Measurements from ENCODE around the gene ZNF738. TPM values are rescaled to one million over a fixed set of nuclear protein-coding genes. Genes with fewer than 3 reads are reported as not detected.

The ZNF738 gene
- total and polyA plus RNA-seq, 2 of the 13 experiments (the other 11 are each of a cell fraction or from before 2014, with no cell fraction given), result 2.7 to 5.3 TPM

GRCh38 chr19:21328885-21329605 lies 29.8 kb upstream of the ZNF738 start, which contains the start of gene ZNF708 (continued):
- TF ChIP-seq, protein P1, sequence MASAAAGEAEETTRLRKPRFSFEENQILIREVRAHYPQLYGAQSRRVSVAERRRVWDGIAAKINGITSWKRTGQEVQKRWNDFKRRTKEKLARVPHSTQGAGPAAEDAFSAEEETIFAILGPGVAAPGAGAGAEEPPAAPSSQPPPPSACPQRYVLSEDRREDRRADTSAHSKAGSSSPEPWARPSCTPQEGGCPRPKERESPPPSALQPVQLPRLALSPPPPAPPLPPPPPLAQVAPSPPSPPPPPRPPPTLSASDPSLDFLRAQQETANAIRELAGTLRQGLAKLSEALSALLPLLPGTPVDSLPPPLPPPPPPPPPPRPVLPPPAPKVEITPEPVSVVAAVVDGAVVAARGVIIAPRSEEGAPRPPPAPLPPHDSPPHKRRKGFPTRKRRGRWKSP (CRISPR knock-in tag; IDR thresholded peaks at IDR 0.05), result 0 out of 2 replicates have a peak, but pooled peaks have one; percentile 52
- no peak for TF ChIP-seq MED13 (CRISPR knock-in tag; IDR thresholded peaks at IDR 0.05)
- no peak for TF ChIP-seq ZNF776 (CRISPR knock-in tag; IDR thresholded peaks at IDR 0.05)
- no peak for TF ChIP-seq NFIC (IDR thresholded peaks at IDR 0.05; ENCODE audit: low read length)
- no peak for TF ChIP-seq ZNF44 (CRISPR knock-in tag; IDR thresholded peaks at IDR 0.05)
- peak; percentile 50; the same call in 1 of the 2 replicates for TF ChIP-seq ZNF160 (CRISPR knock-in tag; IDR thresholded peaks at IDR 0.05)
- TF ChIP-seq AHR (CRISPR knock-in tag; IDR thresholded peaks at IDR 0.05), result no peak
- TF ChIP-seq, protein P2, sequence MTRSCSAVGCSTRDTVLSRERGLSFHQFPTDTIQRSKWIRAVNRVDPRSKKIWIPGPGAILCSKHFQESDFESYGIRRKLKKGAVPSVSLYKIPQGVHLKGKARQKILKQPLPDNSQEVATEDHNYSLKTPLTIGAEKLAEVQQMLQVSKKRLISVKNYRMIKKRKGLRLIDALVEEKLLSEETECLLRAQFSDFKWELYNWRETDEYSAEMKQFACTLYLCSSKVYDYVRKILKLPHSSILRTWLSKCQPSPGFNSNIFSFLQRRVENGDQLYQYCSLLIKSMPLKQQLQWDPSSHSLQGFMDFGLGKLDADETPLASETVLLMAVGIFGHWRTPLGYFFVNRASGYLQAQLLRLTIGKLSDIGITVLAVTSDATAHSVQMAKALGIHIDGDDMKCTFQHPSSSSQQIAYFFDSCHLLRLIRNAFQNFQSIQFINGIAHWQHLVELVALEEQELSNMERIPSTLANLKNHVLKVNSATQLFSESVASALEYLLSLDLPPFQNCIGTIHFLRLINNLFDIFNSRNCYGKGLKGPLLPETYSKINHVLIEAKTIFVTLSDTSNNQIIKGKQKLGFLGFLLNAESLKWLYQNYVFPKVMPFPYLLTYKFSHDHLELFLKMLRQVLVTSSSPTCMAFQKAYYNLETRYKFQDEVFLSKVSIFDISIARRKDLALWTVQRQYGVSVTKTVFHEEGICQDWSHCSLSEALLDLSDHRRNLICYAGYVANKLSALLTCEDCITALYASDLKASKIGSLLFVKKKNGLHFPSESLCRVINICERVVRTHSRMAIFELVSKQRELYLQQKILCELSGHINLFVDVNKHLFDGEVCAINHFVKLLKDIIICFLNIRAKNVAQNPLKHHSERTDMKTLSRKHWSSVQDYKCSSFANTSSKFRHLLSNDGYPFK (CRISPR knock-in tag; IDR thresholded peaks at IDR 0.05; ENCODE audit: borderline replicate concordance), result peak; percentile 43
- TF ChIP-seq ZNF263 (CRISPR knock-in tag; IDR thresholded peaks at IDR 0.05), result peak; percentile 35; the same call in 1 of the 2 replicates
- TF ChIP-seq DMAP1 (CRISPR knock-in tag; IDR thresholded peaks at IDR 0.05), result peak; percentile 65; the same call in 1 of the 2 replicates
- peak; percentile 65; the same call in 1 of the 2 replicates for TF ChIP-seq ZNF275 (CRISPR knock-in tag; IDR thresholded peaks at IDR 0.05; ENCODE audit: borderline replicate concordance)
- TF ChIP-seq, protein P3, sequence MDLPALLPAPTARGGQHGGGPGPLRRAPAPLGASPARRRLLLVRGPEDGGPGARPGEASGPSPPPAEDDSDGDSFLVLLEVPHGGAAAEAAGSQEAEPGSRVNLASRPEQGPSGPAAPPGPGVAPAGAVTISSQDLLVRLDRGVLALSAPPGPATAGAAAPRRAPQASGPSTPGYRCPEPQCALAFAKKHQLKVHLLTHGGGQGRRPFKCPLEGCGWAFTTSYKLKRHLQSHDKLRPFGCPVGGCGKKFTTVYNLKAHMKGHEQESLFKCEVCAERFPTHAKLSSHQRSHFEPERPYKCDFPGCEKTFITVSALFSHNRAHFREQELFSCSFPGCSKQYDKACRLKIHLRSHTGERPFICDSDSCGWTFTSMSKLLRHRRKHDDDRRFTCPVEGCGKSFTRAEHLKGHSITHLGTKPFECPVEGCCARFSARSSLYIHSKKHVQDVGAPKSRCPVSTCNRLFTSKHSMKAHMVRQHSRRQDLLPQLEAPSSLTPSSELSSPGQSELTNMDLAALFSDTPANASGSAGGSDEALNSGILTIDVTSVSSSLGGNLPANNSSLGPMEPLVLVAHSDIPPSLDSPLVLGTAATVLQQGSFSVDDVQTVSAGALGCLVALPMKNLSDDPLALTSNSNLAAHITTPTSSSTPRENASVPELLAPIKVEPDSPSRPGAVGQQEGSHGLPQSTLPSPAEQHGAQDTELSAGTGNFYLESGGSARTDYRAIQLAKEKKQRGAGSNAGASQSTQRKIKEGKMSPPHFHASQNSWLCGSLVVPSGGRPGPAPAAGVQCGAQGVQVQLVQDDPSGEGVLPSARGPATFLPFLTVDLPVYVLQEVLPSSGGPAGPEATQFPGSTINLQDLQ (CRISPR knock-in tag; IDR thresholded peaks at IDR 0.05), result no peak
- 0 out of 2 replicates have a peak, but pooled peaks have one; percentile 38 for TF ChIP-seq DR1 (CRISPR knock-in tag; IDR thresholded peaks at IDR 0.05)
- TF ChIP-seq ELF1 (CRISPR knock-in tag; IDR thresholded peaks at IDR 0.05), result peak; percentile 95
- peak; percentile 70; the same call in 1 of the 2 replicates for TF ChIP-seq ZNF839 (CRISPR knock-in tag; IDR thresholded peaks at IDR 0.05; ENCODE audit: borderline replicate concordance)
- no peak for TF ChIP-seq MAF1 (CRISPR knock-in tag; IDR thresholded peaks at IDR 0.05; ENCODE audit: borderline replicate concordance)
- TF ChIP-seq ARNT2 (CRISPR knock-in tag; IDR thresholded peaks at IDR 0.05; ENCODE audit: low read depth), result no peak
- TF ChIP-seq, protein P4, sequence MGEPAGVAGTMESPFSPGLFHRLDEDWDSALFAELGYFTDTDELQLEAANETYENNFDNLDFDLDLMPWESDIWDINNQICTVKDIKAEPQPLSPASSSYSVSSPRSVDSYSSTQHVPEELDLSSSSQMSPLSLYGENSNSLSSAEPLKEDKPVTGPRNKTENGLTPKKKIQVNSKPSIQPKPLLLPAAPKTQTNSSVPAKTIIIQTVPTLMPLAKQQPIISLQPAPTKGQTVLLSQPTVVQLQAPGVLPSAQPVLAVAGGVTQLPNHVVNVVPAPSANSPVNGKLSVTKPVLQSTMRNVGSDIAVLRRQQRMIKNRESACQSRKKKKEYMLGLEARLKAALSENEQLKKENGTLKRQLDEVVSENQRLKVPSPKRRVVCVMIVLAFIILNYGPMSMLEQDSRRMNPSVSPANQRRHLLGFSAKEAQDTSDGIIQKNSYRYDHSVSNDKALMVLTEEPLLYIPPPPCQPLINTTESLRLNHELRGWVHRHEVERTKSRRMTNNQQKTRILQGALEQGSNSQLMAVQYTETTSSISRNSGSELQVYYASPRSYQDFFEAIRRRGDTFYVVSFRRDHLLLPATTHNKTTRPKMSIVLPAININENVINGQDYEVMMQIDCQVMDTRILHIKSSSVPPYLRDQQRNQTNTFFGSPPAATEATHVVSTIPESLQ (CRISPR knock-in tag; conservative IDR thresholded peaks at IDR 0.05), result no peak
- no peak for TF ChIP-seq ZNF576 (CRISPR knock-in tag; IDR thresholded peaks at IDR 0.05)

Data from HepG2 (cell line).